ENCODE results near the gene YPEL3.
A peak's percentile ranks its signal among the peaks of the same experiment; 100 is the strongest.
"Not testable (repeated sequence)": the region's sequence is repeated elsewhere in the genome, so short reads cannot be mapped to it uniquely, and the experiment has no call there.

The YPEL3 gene, protein sequence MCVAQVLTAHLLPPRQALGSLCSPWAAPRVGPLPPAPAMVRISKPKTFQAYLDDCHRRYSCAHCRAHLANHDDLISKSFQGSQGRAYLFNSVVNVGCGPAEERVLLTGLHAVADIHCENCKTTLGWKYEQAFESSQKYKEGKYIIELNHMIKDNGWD

DNA sequence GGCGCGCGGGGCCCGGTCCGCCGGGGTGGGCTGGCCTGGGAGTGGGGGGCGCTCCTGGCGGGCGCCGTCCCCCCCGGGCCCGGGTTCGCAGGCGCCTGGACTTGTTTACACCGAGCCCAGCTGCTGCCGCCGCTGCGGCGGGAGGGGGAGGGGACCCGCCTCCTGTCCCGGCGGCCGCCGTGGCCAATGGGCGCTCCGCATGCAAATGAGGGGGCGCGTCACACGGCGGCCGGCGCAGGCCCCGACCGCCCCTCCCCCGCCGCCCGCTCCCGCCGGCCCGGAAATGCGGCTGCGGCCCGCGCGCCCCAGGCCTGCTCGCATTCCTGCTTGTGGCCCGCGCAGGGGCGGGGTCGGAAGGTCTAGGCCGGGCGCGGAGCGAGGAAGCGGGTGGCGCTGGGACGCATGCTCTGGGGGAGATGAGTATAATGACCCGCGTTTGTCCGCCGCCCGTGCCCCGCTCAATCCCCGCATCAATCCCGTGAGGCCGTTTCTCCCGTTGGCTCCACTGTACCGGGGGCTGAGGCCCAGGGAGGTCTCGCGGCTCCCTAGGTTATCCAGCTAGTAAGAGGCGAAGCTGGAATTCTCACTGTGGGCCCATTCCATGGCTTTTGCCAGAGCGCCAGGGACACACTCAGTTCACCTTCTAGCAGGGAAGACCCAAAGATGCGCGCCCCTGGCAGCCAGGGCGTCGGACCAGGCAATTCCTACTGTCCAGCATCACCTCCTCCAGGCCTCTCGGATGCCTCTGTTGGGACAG, at the start of gene YPEL3:
Gene YPEL3, minus strand, starts transcription at position 109 of the 757 bp plus-strand sequence. CDS start 731 bp downstream, outside the sequence.
- DNase-seq, result peak; percentile 53 to 62

DNA sequence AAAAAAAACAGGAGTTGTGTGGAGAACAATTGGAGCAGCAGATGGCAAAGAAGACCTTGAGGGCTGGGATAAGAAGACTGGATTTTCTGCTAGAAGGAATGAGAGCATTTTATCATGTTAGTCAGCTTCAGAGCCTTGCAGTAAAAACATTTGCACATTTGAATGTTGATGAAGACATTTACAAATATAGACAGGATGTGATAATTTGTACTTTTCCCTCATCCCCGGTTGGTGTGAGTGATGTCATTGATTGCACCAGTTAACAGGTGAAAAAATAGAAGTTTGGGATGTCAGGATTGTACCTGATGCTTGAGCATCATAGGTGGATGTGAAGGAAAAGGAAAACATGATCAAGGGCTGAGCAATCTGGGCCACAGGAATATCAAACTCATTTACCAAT, 49.6 kb upstream of the YPEL3 start:
- DNase-seq, result no peak

DNA sequence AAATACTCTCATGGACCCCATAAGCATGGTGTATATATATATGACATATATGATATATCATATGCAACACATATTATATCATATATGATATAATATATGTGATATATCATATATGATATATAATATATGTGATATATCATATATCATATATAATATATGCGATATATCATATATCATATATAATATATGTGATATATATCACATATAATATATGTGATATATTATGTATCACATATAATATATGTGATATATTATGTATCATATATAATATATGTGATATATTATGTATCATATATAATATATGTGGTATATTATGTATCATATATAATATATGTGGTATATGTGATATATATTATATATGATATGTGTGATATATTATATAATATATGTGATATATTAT, 48.9 kb upstream of the YPEL3 start:
- DNase-seq, result no peak

DNA sequence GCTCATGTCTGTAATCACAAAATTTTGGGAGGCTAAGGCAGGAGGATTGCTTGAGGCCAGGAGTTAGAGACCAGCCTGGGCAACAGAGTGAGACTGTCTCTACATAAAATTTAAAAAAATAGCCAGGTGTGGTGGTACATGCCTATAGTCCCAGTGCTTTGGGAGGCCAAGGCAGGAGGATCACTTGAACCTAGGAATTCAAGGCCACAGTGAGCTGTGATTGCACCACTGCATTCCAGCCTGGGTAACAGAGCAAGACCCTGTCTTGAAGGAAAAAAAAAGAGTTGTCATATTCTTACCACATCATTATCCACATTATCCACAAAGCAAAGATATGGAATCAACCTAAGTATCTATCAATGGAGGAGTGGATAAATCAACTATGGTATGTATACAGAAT, 48.0 kb upstream of the YPEL3 start:
- DNase-seq, result no peak

DNA sequence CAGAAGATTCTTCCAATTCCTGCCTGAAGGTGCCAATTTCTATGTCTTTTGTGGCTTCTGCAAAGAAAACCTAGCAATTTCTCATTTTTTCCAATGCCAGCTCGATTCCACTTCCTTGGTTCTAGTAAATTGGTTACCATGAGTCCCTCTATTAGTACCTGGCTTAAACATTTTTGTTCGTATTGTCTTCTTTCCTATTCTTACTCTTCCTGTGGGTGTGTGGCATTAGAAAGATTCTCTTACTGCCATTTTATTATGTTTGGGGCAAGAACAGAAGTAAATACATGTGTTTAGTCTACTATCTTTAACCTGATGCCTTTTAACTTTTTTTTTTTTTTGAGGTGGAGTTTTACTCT, 47.3 kb upstream of the YPEL3 start:
- no peak for DNase-seq

DNA sequence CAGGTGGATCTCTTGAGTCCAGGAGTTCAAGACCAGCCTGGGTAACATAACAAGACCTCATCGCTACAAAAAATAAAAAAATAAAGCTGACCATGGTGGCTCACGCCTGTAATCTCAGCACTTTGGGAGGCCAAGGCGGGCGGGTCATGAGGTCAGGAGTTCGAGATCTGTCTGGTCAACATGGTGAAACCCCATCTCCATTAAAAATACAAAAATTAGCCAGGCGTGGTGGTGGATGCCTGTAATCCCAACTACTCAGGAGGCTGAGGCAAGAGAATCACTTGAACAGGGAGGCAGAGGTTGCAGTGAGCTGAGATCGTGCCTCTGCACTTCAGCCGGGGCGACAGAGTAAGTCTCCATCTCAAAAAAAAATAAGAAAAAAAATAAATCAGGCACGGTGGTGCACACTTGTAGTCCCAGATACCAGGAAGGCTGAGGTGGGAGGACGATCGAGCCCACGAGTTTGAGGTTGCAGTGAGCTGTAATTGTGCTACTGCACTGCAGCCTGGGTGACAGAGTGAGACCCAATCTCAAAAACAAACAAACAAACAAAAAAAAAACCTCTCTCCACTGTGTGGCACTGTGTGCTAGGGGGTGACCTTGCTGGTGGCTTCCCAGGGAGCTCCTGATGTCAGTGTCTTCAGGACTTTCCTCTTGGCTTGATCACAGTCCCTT, 46.8 kb upstream of the YPEL3 start:
- peak in 1 of 2 experiments; percentile 29 for DNase-seq

DNA sequence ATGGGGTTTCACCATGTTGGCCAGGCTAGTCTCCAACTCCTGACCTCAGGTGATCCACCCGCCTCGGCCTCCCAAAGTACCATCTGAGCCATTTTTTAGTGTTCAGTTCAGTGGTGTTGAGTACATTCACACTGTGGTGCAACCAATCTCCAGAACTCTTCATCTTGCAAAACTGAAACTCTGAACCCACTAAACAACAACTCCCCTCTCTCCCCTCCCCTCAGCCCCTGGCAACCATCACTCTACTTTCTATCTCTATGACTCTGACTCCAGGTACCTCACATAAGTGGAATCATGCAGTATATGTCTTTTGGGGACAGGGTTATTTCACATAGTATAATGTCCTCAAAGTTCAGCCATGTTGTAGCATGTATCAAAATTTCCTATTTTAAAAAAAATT, 45.7 kb upstream of the YPEL3 start:
- DNase-seq, result no peak

DNA sequence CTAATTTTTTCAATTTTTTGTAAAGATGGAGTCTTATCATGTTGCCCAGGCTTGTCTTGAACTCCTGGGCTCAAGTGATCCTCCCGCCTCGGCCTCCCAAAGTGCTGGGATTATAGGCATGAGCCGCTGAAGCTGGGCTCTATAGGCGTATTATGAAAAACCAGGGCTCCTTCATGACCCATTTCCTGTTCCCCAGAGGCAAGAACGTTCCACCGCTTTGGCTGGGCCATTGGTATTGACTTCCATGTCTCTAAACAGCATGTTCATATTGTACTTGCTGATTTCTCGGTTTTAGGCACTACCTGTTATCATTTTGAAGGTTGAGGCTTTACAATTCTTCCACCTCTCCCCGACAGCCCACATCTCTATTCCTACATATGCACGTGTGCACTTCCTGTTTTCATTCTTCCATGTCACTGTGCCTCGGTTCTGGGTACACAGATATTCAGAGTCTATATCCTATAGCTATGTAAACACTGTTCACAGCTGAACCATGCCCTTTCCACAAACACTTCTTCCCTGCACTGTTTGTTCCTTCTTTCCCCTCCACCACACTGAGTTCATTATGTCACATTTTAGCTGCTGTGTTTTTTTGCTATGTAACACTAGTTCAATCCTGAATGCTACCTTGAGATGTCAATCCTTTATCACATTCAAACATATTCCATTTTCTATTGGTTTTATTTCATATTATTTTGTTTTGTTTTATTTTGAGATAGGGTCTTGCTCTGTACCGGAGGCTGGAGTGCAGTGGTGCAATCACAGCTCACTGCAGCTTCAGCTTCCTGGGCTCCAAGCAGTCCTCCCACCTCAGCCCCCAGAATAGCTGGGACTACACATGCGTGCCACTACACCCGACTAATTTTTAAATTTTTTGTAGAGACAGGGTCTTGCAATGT, 43.8 kb upstream of the YPEL3 start:
- no peak for DNase-seq

DNA sequence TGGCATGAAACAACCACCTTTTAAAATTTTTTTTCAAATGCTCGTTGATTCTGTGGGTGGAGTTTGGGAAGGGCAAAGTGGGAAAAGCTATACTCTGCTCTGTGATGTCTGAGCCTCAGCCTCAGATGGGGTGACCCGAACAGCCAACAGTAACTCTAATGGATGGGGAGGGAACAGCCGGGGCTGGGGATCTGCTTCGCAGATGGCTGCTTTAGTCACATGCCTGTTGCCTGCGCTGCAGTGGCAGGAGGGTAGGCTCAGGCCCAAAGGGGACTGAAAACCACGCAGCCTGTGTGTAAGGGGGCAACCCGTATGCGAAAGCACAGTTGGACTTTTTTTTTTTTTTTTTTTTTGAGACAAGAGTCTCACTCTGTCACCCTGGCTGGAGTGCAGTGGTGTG, 41.9 kb upstream of the YPEL3 start:
- no peak for DNase-seq

DNA sequence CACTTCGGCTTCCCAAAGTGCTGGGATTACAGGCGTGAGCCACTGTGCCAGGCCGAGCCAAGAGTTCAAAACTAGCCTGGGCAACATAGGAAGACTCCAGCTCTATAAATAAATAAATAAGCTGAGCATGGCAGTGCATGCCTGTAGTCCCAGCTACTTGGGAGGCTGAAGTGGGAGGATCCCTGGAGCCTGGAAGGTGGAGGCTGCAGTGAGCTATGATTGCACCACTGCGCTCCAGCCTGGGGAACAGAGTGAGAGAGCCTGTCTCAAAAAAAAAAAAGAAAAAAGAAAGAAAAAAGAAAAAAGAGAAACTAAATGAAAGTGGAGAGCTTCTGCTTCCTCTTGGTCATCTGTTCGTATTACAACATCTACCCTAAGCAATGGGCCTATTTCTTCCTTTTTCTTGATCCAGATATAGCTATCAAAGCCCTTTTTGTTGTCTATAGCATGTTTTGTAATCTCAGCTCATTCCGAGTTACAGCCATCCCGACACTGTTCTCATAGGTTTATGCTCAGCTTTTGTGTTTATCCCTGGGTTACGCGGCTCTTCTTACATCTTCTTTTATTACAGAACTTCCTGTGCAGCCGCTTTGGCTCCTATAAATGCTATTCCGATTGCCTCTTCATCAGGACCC, 41.1 kb upstream of the YPEL3 start:
- DNase-seq, result peak; percentile 79 to 80

DNA sequence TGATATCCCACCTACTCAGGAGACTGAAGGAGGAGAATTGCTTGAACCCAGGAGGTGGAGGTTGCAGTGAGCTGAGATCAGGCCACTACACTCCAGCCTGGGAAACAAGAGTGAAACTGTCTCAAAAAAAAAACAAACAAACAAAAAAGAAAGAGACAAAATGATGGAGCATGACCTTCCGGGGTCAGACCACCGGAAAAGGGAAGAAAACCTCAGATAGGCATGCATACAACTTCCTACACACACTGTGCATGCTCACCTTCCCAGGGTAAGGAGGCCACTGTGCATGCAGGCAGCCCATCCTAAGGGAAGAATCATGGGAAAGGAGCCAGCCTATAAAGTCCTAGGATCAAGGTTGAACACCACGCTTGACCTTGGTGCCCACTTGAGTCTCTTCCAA, 36.6 kb upstream of the YPEL3 start:
- DNase-seq, result no peak

DNA sequence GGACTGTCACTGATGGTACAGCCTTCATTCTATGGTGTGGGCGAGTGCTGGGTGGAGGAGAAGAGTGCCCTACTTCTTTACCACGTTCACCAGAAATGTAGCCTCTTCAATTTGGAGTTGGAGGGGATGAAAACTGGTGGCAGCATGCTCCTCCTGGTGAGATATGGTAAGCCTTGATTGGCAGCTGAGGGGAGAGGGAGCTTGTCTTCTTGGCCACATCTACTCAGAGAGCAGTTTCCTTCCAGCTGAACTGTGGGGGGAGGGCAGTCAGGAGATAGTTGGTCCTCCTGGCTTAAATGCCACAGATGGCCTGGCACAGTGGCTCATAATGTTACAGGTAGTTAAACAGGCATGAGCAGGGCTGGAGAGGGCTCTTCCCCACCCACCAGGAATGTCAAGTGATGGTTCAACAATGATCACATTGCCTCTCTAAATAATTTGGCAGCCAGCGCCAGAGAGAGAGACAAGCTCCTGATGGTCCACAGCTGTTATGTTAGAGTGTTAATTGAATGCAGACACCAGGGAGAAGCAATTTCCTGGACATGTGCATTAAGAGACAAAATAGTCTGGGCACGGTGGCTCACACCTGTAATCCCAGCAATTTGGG, 36.0 kb upstream of the YPEL3 start:
- no peak for DNase-seq

DNA sequence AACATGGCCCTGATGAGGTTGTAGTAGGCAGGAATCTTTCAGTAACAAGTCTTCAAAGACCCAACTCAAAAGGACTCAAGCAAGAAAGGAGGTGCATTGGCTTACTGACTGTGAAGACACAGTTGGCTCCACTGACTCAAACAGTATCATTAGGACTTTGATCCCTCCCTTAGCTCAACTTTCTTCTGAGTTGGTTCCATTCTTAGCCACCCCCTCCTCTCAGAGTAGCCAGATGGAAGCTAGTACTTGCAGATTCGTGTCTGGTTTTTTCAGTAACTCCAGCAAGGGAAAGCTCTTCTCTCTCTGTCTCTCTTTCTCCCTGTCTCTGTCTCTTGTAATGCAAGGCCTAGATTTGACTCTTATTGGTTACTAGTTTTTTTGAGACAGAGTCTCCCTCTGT, 32.0 kb upstream of the YPEL3 start:
- DNase-seq, result no peak

DNA sequence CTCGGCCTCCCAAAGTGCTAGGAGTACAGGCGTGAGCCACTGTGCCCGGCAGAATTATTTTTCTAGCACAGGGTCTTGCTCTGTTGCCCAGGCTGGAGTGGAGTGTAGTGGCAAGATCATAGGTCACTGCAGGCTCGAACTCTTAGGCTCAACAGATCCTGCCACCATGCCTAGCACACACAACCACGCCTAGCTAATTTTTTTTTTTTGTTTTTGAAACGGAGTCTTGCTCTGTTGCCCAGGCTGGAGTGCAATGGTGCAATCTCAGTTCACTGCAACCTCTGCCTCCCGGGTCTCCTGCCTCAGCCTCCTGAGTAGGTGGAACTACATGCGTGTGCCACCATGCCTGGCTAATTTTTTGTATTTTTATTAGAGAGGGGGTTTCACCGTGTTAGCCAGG, 29.7 kb upstream of the YPEL3 start:
- DNase-seq, result not testable (repeated sequence)

DNA sequence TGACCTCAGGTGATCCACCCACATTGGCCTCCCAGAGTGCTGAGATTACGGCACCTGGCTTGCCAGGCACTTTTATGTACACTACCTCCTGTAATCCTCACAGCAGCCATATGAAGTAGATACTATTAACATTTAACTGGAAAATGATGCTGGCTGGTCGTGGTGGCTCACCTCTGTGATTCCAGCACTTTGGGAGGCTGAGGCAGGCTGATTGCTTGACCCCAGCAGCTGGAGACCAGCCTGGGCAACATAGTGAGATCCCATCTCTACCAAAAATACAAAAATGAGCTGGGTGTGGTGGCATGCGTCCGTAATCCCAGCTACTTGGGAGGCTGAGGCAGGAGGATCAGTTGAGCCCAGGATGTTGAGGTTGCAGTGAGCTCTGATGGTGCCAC, 29.0 kb upstream of the YPEL3 start:
- DNase-seq, result no peak

DNA sequence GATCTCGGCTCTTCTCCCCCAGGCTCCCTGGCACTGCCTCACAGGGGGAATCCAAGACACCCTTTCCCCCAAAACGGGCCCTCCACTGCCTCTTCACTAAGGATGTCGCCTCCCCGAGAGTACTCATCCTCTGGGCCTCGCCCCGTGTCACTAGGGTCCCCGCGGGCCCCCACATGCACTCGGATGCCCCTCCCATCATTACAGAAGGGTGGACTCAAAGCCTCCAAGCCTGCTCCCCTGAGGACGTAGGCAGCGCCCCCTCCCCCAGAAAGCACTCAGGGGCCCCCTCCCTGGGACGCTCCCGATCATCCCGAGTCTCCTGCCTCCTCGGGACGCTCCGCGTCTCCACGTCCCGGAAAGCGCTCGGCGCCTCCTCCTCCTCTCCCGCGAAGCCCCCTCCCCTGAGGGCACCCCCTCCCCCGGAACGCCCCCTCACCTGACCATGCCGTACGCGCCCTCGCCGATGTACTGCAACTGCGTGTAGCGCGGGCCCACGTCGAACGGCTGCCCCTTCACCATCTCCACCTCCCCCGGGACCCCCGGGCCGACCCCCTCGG, 26.7 kb upstream of the YPEL3 start:
- DNase-seq, result no peak

DNA sequence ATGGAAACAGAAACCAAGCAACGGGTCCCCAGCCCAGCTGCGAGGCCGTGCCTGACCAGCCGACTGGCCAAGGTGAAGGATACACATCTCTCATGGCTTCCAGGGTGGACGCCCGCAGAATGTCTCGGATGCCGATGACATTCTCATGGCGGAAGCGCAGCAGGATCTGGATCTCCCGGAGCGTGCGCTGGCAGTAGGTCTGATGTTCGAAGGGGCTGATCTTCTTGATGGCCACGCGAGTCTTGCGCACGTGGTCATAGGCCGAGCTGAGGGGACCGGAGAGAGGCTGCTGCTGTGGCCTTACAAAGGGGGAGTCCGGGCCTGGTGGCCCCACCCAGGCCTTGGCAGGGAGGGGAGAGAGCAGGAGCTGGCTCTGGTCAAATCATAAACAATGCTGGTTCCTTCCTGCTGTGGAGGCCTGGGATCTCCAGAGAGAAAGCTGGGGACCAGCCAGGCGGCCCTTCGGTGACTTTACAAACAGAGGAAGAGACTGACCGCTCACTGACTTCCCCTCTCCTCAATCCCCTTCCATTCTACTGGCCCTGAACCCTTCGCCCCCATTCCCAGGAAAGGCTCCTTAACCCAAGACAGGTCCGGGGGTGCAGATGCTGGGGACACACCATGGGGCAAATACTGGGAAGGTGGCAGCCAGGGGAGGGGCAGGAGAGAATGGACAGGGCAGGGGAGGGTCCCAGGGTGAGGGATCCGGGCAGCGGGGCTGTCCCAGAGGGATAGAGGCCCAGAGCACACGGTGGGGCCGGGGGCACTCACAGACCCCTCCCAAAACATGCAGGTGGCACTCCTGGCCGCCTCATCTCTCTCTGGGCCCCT, 25.9 kb upstream of the YPEL3 start:
- DNase-seq, result no peak

DNA sequence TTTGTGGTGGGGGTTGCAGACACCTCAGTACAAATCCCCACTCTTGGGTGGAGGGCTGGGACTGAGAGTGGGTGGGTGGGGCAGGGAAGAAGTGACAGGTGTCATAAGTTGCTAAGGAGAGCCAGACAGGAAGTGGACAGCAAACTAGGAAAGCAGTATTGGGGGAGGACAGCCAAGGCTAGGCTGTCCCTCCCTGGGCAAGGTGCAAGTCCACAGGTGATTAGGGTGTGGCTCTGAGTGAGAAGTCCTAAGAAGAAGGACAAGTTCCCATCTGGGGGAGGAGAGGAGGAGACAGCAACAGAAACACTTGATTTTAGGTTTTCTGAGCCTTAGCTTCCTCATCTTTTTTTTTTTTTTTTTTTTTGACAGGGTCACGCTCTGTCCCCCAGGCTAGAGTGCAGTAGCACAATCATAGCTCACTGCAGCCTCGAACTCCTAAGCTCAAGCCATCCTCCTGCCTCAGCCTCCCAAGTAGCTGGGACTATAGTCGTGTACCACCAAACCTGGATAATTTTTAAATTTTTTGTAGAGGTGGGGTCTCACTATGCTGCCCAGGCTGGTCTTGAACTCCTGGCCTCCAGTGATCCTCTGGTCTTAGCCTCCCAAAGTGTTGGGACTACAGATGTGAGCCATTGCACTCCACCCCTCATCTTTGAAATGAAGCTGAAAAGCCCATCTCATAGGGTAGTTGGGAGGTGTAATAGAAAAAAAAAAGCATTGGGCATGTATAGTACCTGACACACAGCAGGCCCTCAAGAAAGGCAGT, 24.5 kb upstream of the YPEL3 start:
- no peak for DNase-seq

DNA sequence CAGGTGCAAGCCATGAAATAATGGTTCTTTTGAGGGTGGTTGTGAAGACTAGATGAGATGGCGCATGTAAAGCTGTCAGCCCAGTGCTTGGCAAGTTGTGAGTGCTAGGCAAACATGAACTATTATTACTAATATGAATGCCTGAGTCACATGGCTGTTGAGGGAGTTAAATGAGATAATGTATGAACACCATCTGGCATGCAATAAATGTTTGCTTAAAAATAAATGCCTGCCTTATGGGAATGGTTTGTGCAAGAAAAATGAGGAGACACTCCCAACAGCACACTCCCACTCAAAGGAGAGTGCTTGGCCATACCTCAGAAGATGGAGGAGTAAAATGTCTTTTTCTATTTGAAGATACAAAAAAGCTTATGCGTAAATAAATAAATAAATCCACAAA, 23.4 kb upstream of the YPEL3 start:
- no peak for DNase-seq

DNA sequence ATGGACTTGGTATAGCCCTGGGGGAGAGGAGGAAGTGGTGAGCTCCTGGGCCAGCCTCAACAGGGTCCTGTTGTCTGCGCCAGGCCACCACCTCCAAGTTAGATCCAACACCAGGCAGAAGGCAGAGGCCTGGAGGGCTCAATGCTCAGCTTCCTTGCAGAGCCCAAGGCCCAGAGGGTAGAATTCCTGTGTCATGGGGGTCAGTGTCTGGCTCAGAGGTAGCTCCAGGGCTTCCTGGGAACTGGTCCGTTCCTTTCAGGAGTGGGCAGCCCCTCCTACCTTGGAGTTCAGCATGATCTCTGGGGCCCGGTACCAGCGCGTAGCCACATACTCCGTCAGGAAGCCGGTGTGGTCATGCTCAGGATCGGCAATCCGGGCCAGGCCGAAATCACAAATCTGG, 21.8 kb upstream of the YPEL3 start:
- DNase-seq, result no peak

Data from AML-193 (cell line).